Measurements from ENCODE around the gene CEP126. TPM values are rescaled to one million over a fixed set of nuclear protein-coding genes. Genes with fewer than 3 reads are reported as not detected.
"Not testable (repeated sequence)": the region's sequence is repeated elsewhere in the genome, so short reads cannot be mapped to it uniquely, and the experiment has no call there.

The CEP126 gene
- total RNA-seq, 1 donor from 2014 or later, result 11.1 TPM

GRCh38 chr11:101917226-101917625 is 2.4 kb downstream of the CEP126 start:
- intact Hi-C loops (cut with DNase I), result no loop called here
- ATAC-seq, result no peak

GRCh38 chr11:101920992-101921391 is 6.2 kb downstream of the CEP126 start:
- DNase-seq (ENCODE audit: low spot score), result no peak
- intact Hi-C loops (cut with DNase I), result no loop called here
- no peak for ATAC-seq

More at GRCh38 chr11:101917226-101917625, 2.4 kb downstream of the CEP126 start:
- DNase-seq (ENCODE audit: low spot score), result no peak

GRCh38 chr11:101923554-101923953 is 8.7 kb downstream of the CEP126 start:
- DNase-seq (ENCODE audit: low spot score) (no peak), ATAC-seq (no peak)
- intact Hi-C loops (cut with DNase I), result no loop called here

GRCh38 chr11:101929294-101929915 is 14.6 kb downstream of the CEP126 start:
- ATAC-seq, result no peak
- intact Hi-C loops (cut with DNase I), result no loop called here
- DNase-seq (ENCODE audit: low spot score), result no peak

GRCh38 chr11:101931692-101932091 is 16.9 kb downstream of the CEP126 start:
- intact Hi-C loops (cut with DNase I), result no loop called here
- ATAC-seq (no peak), DNase-seq (ENCODE audit: low spot score) (no peak)

- no peak for DNase-seq (ENCODE audit: low spot score)
- intact Hi-C loops (cut with DNase I), result no loop called here
- no peak for ATAC-seq
These were observed 26.2 kb downstream of the CEP126 start for GRCh38 chr11:101940901-101941520.

GRCh38 chr11:101944923-101945322 is 30.1 kb downstream of the CEP126 start:
- intact Hi-C loops (cut with DNase I), result no loop called here
- ATAC-seq (no peak), DNase-seq (ENCODE audit: low spot score) (no peak)

- DNase-seq (ENCODE audit: low spot score) (no peak), ATAC-seq (no peak)
- intact Hi-C loops (cut with DNase I), result no loop called here
These were observed 30.6 kb downstream of the CEP126 start for GRCh38 chr11:101945448-101945847.

GRCh38 chr11:101949680-101950220 is 34.9 kb downstream of the CEP126 start:
- intact Hi-C loops (cut with DNase I), result no loop called here
- no peak for DNase-seq (ENCODE audit: low spot score)
- no peak for ATAC-seq

- DNase-seq (ENCODE audit: low spot score) (no peak), ATAC-seq (no peak)
- intact Hi-C loops (cut with DNase I), result no loop called here
These were observed 40.5 kb downstream of the CEP126 start for GRCh38 chr11:101955278-101955677.

- no peak for ATAC-seq
- DNase-seq (ENCODE audit: low spot score), result no peak
- intact Hi-C loops (cut with DNase I), result no loop called here
These were observed 40.9 kb downstream of the CEP126 start for GRCh38 chr11:101955701-101956100.

- DNase-seq (ENCODE audit: low spot score) (no peak), ATAC-seq (no peak)
- intact Hi-C loops (cut with DNase I), result no loop called here
These were observed 45.4 kb downstream of the CEP126 start for GRCh38 chr11:101960231-101960630.

GRCh38 chr11:101964200-101964599 is 49.4 kb downstream of the CEP126 start:
- DNase-seq (ENCODE audit: low spot score); ATAC-seq; intact Hi-C loops (cut with DNase I): not testable (repeated sequence)

- ATAC-seq (no peak), DNase-seq (ENCODE audit: low spot score) (no peak)
- intact Hi-C loops (cut with DNase I), result no loop called here
These were observed 59.4 kb downstream of the CEP126 start for GRCh38 chr11:101974255-101974654.

- no peak for DNase-seq (ENCODE audit: low spot score)
- intact Hi-C loops (cut with DNase I), result no loop called here
- no peak for ATAC-seq
These were observed 60.0 kb downstream of the CEP126 start for GRCh38 chr11:101974771-101975170.

- no peak for DNase-seq (ENCODE audit: low spot score)
- intact Hi-C loops (cut with DNase I), result no loop called here
These were observed 60.9 kb downstream of the CEP126 start for GRCh38 chr11:101975734-101976133.

GRCh38 chr11:101987370-101987769 is 72.6 kb downstream of the CEP126 start:
- DNase-seq (ENCODE audit: low spot score), result no peak
- no peak for ATAC-seq
- intact Hi-C loops (cut with DNase I), result no loop called here

More at GRCh38 chr11:101975734-101976133, 60.9 kb downstream of the CEP126 start:
- ATAC-seq, result no peak

- intact Hi-C loops (cut with DNase I), result no loop called here
- ATAC-seq (no peak), DNase-seq (ENCODE audit: low spot score) (no peak)
These were observed 78.4 kb downstream of the CEP126 start for GRCh38 chr11:101993172-101993571.

GRCh38 chr11:101994052-101994469 is 79.3 kb downstream of the CEP126 start:
- DNase-seq (ENCODE audit: low spot score); ATAC-seq; intact Hi-C loops (cut with DNase I): not testable (repeated sequence)

- DNase-seq (ENCODE audit: low spot score), result no peak
- ATAC-seq, result no peak
- intact Hi-C loops (cut with DNase I), result no loop called here
These were observed 81.3 kb downstream of the CEP126 start for GRCh38 chr11:101996111-101996510.

Measured in sciatic nerve (tissue), 2 donors.